Mesendoderm (in vitro differentiated cells): ENCODE measurements around the gene RXFP4. TPM values are rescaled to one million over a fixed set of nuclear protein-coding genes. Genes with fewer than 3 reads are reported as not detected.

Experiments
- DNase-seq: peaks from one replicate; pipeline ENCODE4 v3.0.0; 2013
- H2AK5ac ChIP-seq: 2 replicates; pipeline ENCODE4 v1.6.1; 2013; ENCODE audit warnings: low read length, inconsistent platforms
- H2BK120ac ChIP-seq: 2 replicates; pipeline ENCODE4 v1.6.1; 2013; ENCODE audit warnings: low read depth, mild to moderate bottlenecking, low read length, moderate library complexity, mixed read lengths
- H2BK15ac ChIP-seq: replicated peaks from 2 replicates; pipeline ENCODE4 v1.6.1; 2013; ENCODE audit warnings: low read depth, mild to moderate bottlenecking, moderate library complexity
- H2BK5ac ChIP-seq: 2 replicates; pipeline ENCODE4 v1.6.1; 2013; ENCODE audit warnings: low read length, inconsistent platforms
- H3K18ac ChIP-seq: 2 replicates; pipeline ENCODE4 v1.6.1; 2013; ENCODE audit warnings: mild to moderate bottlenecking, low read length, mixed read lengths
- H3K23ac ChIP-seq: one replicate; pipeline ENCODE4 v1.6.1; 2013; ENCODE audit warnings: low read length
- H3K27ac ChIP-seq: 2 replicates; pipeline ENCODE4 v1.5.1; 2013; ENCODE audit warnings: low read depth, mild to moderate bottlenecking, inconsistent platforms, low read length, moderate library complexity
- H3K27me3 ChIP-seq: 2 replicates; pipeline ENCODE4 v1.6.1; 2013; ENCODE audit warnings: low read length, control low read depth, mild to moderate bottlenecking, inconsistent platforms; ENCODE audit not compliant: insufficient read depth, poor library complexity
- H3K36me3 ChIP-seq: 2 replicates; pipeline ENCODE4 v1.6.1; 2013; ENCODE audit warnings: low read length, inconsistent platforms; ENCODE audit not compliant: control insufficient read depth, insufficient read depth
- H3K4ac ChIP-seq: one replicate; pipeline ENCODE4 v1.6.1; 2013; ENCODE audit warnings: low read depth, mild to moderate bottlenecking, low read length, moderate library complexity
- H3K4me1 ChIP-seq: 2 replicates; pipeline ENCODE4 v1.6.1; 2013; ENCODE audit warnings: low read depth, low read length, inconsistent platforms; ENCODE audit not compliant: control insufficient read depth
- H3K4me2 ChIP-seq: 2 replicates; pipeline ENCODE4 v1.6.1; 2013; ENCODE audit warnings: low read length
- H3K4me3 ChIP-seq: 2 replicates; pipeline ENCODE4 v1.5.1; 2013; ENCODE audit warnings: mild to moderate bottlenecking, low read length
- H3K56ac ChIP-seq: one replicate; pipeline ENCODE4 v1.6.1; 2013; ENCODE audit warnings: low read length
- H3K79me1 ChIP-seq: 2 replicates; pipeline ENCODE4 v1.6.1; 2013; ENCODE audit warnings: low read length, inconsistent platforms
- H3K79me2 ChIP-seq: 2 replicates; pipeline ENCODE4 v1.6.1; 2013; ENCODE audit warnings: mild to moderate bottlenecking, low read length; ENCODE audit not compliant: control insufficient read depth, insufficient read depth
- H3K9ac ChIP-seq: 2 replicates; pipeline ENCODE4 v1.6.1; 2013; ENCODE audit warnings: low read length, inconsistent platforms
- H4K5ac ChIP-seq: one replicate; pipeline ENCODE4 v1.6.1; 2013; ENCODE audit warnings: low read length
- H4K8ac ChIP-seq: one replicate; pipeline ENCODE4 v1.6.1; 2013; ENCODE audit warnings: low read depth, mild to moderate bottlenecking, control low read depth, low read length, moderate library complexity
- WGBS: extraction: QIAGEN DNeasy Blood & Tissue Kit; methylation state at CpG from one replicate; pipeline ENCODE4 v1.1.7; 2013; ENCODE audit warnings: low lambda C conversion rate, missing lambda C conversion rate; ENCODE audit not compliant: insufficient coverage; ENCODE audit errors: extremely low coverage; 5-methylcytosine and 5-hydroxymethylcytosine counted together
- small RNA-seq: library from polyadenylated mRNA; stranded (forward); fragments of <200 nt; extraction: miRNeasy Mini kit (QIAGEN cat#:217004); gene quantifications from one replicate; pipeline ENCODE3, GENCODE V24; 2013; ENCODE audit not compliant: insufficient read depth

Gene RXFP4

DNA sequence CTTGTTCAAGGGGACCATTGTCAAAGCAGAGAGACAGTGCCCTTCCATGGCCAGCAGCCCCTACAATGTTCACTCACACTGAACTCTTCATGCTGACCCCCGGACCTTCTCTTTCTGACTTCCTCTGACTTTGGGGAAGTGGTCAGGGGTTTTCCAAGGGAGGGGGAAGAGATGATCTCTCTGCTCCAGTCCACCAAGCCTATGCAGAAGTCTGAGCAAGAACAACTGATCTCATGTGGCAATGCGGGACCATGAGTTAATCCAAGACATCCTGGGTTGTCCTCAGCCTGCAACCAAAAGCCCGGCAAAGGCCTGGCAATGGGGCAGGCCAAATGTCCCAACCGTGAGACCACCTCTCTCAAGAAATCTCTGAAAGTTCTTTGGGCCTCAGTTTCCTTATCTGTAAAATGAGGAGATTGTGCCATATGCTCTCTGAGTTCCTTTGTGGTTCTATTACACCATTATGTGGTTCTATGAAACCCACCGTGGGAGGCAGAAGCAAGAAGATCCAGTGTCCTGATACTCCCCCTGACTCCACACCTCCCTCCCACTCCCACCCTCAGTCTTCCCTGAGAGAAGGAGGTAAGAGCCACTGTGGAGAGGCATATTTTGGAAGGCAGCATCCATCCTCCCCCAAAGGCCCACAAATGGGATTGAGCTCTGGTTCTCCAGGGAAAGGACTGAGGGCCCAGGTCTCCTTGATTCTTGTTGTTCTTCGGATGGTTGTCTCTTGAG lies 48.7 kb downstream of the RXFP4 start:
- WGBS, result no CpG with 5 or more reads among the region's 6 CpGs

More for the DNA sequence above, 48.7 kb downstream of the RXFP4 start:
- H3K9ac ChIP-seq, result no peak overlapping the region
- no peak overlapping the region for H2AK5ac ChIP-seq
- H3K4me1 ChIP-seq, result no peaks in the 10 kb centered on the region
- H3K18ac ChIP-seq, result no peak overlapping the region
- no peak overlapping the region for H3K27ac ChIP-seq
- DNase-seq, result no peak
- no peak overlapping the region for H4K8ac ChIP-seq
- H3K56ac ChIP-seq, result no peak overlapping the region
- no peak overlapping the region for H3K4me3 ChIP-seq
- no peaks in the 10 kb centered on the region for H3K79me1 ChIP-seq
- no peak overlapping the region for H2BK120ac ChIP-seq
- no peak overlapping the region for H3K4ac ChIP-seq
- no peak overlapping the region for H3K4me2 ChIP-seq
- H2BK15ac ChIP-seq, result no peak overlapping the region
- no peaks in the 10 kb centered on the region for H3K36me3 ChIP-seq
- no peak overlapping the region for H2BK5ac ChIP-seq
- H3K23ac ChIP-seq, result no peak overlapping the region
- no peaks in the 10 kb centered on the region for H3K79me2 ChIP-seq
- H4K5ac ChIP-seq, result no peak overlapping the region
- H3K27me3 ChIP-seq, result no peaks in the 10 kb centered on the region

Small RNAs within 50 kb of the gene (small RNA-seq; reads per million reads assigned to genes)
- gene MIR6738 (0.72 reads per million), gene RF00015 (not detected), gene SCARNA4 (not detected), gene SNORA80E (26.3 reads per million, percentile 92 among the genes with 10 or more reads in this experiment)
